Measurements from ENCODE around the gene RAB31. TPM values are rescaled to one million over a fixed set of nuclear protein-coding genes. Genes with fewer than 3 reads are reported as not detected.

RAB31 gene
- total RNA-seq, 2 donors from 2014 or later, result 4.3 to 8.0 TPM

- Histone ChIP-seq H3K4me1 (no peaks in the 10 kb centered on the region), H3K27ac (no peak overlapping the region), H3K27me3 (no peaks in the 10 kb centered on the region), H3K36me3 (replicated peaks in 1 of 2; ENCODE audit: insufficient read depth in 1 of 2, low read depth in 2 of 2) (no peaks in the 10 kb centered on the region), H3K9me3 (no peaks in the 10 kb centered on the region), H3K4me3 (no peak overlapping the region)
- intact Hi-C loops (cut with DNase I), result no loop called here
- no peak for TF ChIP-seq POLR2A (IDR thresholded peaks at IDR 0.05)
- TF ChIP-seq CTCF (IDR thresholded peaks at IDR 0.05), result no peak
- no peak for DNase-seq
- WGBS, 2 donors, result 67 to 75% methylated on average over 12 of the region's 12 CpGs
- ATAC-seq, result no peak
Measured at GRCh38 chr18:9884532-9885140, 176.5 kb downstream of the RAB31 start.

GRCh38 chr18:9885170-9886004, 177.3 kb downstream of the RAB31 start, which contains the start of gene TXNDC2:
TXNDC2 (plus strand) TSS chr18:9885973; CDS start chr18:9886681, 708 bp downstream.
- H3K27me3 ChIP-seq, result no peaks in the 10 kb centered on the region
- intact Hi-C loops (cut with DNase I), result no loop called here
- H3K4me1 ChIP-seq, result no peaks in the 10 kb centered on the region
- no peak for TF ChIP-seq CTCF (IDR thresholded peaks at IDR 0.05)
- H3K9me3 ChIP-seq, result no peaks in the 10 kb centered on the region
- DNase-seq (no peak), ATAC-seq (no peak)
- no peak within 1 kb of the TSS for H3K27ac ChIP-seq
- no peaks in the 10 kb centered on the region for H3K36me3 ChIP-seq (replicated peaks in 1 of 2; ENCODE audit: insufficient read depth in 1 of 2, low read depth in 2 of 2)
- 84 to 86% methylated on average over 8 of the region's 8 CpGs for WGBS, 2 donors
- H3K4me3 ChIP-seq, result no peak within 1 kb of the TSS

DNA sequence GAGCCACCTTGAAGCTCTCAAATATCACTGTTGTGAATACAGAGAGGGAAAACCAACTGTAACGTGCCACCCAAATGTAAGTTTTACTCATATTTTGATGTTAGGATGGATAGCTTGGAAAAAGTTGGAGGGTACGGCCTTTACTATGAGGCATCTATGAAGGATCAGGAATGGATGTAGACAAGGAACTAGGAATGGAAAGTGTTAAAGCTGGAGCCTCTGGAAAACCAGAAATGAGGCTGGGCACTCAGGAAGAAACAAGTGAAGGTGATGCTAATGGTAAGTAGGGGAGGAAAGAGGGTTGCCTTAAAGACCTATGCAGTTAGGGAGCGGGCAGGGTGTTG, 177.9 kb downstream of the RAB31 start:
- no peak for DNase-seq
- no peak for TF ChIP-seq POLR2A (IDR thresholded peaks at IDR 0.05)
- TF ChIP-seq CTCF (IDR thresholded peaks at IDR 0.05), result no peak
- no peak for ATAC-seq
- 82 to 89% methylated on average over 3 of the region's 3 CpGs for WGBS, 2 donors
- no peak overlapping the region for H3K27ac ChIP-seq
- no peaks in the 10 kb centered on the region for H3K4me1 ChIP-seq
- intact Hi-C loops (cut with DNase I), result no loop called here
- no peaks in the 10 kb centered on the region for H3K27me3 ChIP-seq
- H3K9me3 ChIP-seq, result no peaks in the 10 kb centered on the region
- H3K36me3 ChIP-seq (replicated peaks in 1 of 2; ENCODE audit: insufficient read depth in 1 of 2, low read depth in 2 of 2), result no peaks in the 10 kb centered on the region
- no peak overlapping the region for H3K4me3 ChIP-seq

- TF ChIP-seq CTCF (IDR thresholded peaks at IDR 0.05) (no peak), POLR2A (IDR thresholded peaks at IDR 0.05) (no peak)
- WGBS, 2 donors, result 88 to 93% methylated on average over 5 of the region's 5 CpGs
- no peak overlapping the region for H3K4me3 ChIP-seq
- H3K36me3 ChIP-seq (replicated peaks in 1 of 2; ENCODE audit: insufficient read depth in 1 of 2, low read depth in 2 of 2), result no peaks in the 10 kb centered on the region
- H3K27ac ChIP-seq, result no peak overlapping the region
- intact Hi-C loops (cut with DNase I), result no loop called here
- H3K4me1 ChIP-seq, result no peaks in the 10 kb centered on the region
- no peaks in the 10 kb centered on the region for H3K27me3 ChIP-seq
- DNase-seq (no peak), ATAC-seq (no peak)
- no peaks in the 10 kb centered on the region for H3K9me3 ChIP-seq
Measured at GRCh38 chr18:9887992-9888391, 179.9 kb downstream of the RAB31 start.
